K562 (cell line): ENCODE results near the gene KLK13. TPM values are rescaled to one million over a fixed set of nuclear protein-coding genes. Genes with fewer than 3 reads are reported as not detected.

Source experiments
- HMGN3 ChIP-seq: IDR thresholded peaks from 2 replicates; pipeline ENCODE4 v1.6.1; 2011; ENCODE audit warnings: borderline replicate concordance, low read depth, mild to moderate bottlenecking, mixed read lengths, low read length; ENCODE audit not compliant: insufficient read length; ENCODE audit errors: extremely low read depth
- KAT8 ChIP-seq: fragments of 450-650 bp; IDR thresholded peaks from 2 replicates; pipeline ENCODE4 v1.6.1; 2016; ENCODE audit warnings: low read depth, mild to moderate bottlenecking
- KLF16 ChIP-seq: IDR thresholded peaks from 2 replicates; pipeline ENCODE4 v1.6.1; 2016; ENCODE audit warnings: antibody characterized with exemption
- ZNF282 ChIP-seq: sonication (generic); formaldehyde crosslinking; IDR thresholded peaks from 2 replicates; pipeline ENCODE4 v1.8.1; 2023; ENCODE audit warnings: missing genetic modification reagents
- polyA plus RNA-seq, 8 experiments: library from polyadenylated mRNA; depleted of rRNA in 4 of 8; stranded (reverse) in 5 of 8; unstranded in 3 of 8; fragments of >200 nt; fragmentation: Nextera tagmentation in 2 of 8; fragmentation: Illumina TruSeq in 1 of 8; extraction: Ambion mirVana in 2 of 8; extraction: Trizol in 1 of 8; gene quantifications; 2 replicates each; pipeline versions ENCODE4 v1.2.1 to v1.2.3, GENCODE V29; 2011 to 2014; ENCODE audit warnings: inconsistent platforms in 1 of 8, missing spikeins in 1 of 8
- total RNA-seq, 7 experiments: library from RNA; depleted of rRNA in 6 of 7; stranded (reverse); fragments of >200 nt in 6 of 7; fragmentation: Illumina TruSeq in 2 of 7; extraction: Trizol in 2 of 7; gene quantifications; 2 replicates each; pipeline versions ENCODE4 v1.2.1 to v1.2.3, GENCODE V29; 2011 to 2021; ENCODE audit warnings: low replicate concordance in 1 of 7
- TF ChIP-seq, protein P1 (sequence below): sonication (generic); formaldehyde crosslinking; IDR thresholded peaks from 2 replicates; pipeline ENCODE4 v1.8.0; 2022; ENCODE audit warnings: mild to moderate bottlenecking, missing genetic modification reagents
- TF ChIP-seq, protein P2 (sequence below): sonication (generic); formaldehyde crosslinking; IDR thresholded peaks from 2 replicates; pipeline ENCODE4 v1.8.1; 2023; ENCODE audit warnings: missing genetic modification reagents, mild to moderate bottlenecking, borderline replicate concordance
- TF ChIP-seq, protein P3 (sequence below): fragments of 450-650 bp; formaldehyde crosslinking; IDR thresholded peaks from 2 replicates; pipeline ENCODE4 v1.4.0; 2022; ENCODE audit warnings: mild to moderate bottlenecking, moderate library complexity
- TF ChIP-seq, protein P4 (sequence below): fragments of 250-450 bp; sonication (Bioruptor Pico); IDR thresholded peaks from 2 replicates; pipeline ENCODE4 v1.5.0; 2022; ENCODE audit warnings: mild to moderate bottlenecking
- TF ChIP-seq, protein P5 (sequence below), 2 experiments: fragments of 200-800 bp in 1 of 2; sonication (Bioruptor generic) in 1 of 2; sonication (generic) in 1 of 2; formaldehyde crosslinking in 1 of 2; IDR thresholded peaks in 1 of 2; conservative IDR thresholded peaks in 1 of 2; 2 replicates each; pipeline versions ENCODE4 v1.5.0 to v1.6.1; 2016 to 2020; ENCODE audit warnings: missing compliant biosample characterization in 1 of 2, missing genetic modification characterization in 1 of 2, missing genetic modification reagents in 1 of 2

KLK13 gene
- total and polyA plus RNA-seq, 9 of the 15 experiments (the other 6 are each of a cell fraction or from before 2014, with no cell fraction given): 0.72 to 9.0 (median 2.3) TPM

DNA sequence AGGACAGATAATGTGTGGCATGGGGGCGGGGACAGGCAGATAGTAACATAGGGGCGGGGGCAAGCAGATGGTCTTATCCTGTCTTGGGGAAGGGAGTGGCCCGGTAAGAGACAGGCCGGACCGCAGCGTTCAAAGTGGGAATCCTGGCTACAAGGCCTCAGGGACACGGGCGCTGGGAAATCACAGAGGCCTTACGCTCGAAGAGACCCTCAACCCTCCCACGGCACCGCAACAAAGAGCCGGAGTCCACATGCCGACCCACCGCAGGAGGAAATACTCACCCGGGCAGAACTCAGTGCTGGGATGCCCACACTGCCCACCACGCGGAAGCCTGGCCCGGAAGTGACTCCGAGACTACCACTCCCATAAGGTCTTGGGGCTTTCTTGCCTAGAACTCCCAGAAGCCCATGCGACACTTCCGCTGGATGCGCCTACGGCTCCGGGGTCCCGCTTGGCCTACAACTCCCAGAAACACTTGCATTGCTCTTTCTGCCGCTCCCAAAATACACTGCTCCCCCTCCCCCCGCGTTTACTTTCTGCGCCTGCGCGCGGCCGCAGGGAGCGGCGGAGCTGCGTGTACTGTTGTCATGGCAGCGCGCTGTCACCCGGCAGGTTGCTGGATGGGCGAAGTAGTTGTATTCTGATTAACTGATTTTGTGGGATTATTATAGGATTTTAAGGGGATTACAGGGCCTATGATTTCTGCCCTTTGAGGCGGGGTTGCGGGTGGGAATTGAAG is 43.3 kb upstream of the KLK13 start, which contains the start of gene CTU1 (continued):
- TF ChIP-seq, protein P1, sequence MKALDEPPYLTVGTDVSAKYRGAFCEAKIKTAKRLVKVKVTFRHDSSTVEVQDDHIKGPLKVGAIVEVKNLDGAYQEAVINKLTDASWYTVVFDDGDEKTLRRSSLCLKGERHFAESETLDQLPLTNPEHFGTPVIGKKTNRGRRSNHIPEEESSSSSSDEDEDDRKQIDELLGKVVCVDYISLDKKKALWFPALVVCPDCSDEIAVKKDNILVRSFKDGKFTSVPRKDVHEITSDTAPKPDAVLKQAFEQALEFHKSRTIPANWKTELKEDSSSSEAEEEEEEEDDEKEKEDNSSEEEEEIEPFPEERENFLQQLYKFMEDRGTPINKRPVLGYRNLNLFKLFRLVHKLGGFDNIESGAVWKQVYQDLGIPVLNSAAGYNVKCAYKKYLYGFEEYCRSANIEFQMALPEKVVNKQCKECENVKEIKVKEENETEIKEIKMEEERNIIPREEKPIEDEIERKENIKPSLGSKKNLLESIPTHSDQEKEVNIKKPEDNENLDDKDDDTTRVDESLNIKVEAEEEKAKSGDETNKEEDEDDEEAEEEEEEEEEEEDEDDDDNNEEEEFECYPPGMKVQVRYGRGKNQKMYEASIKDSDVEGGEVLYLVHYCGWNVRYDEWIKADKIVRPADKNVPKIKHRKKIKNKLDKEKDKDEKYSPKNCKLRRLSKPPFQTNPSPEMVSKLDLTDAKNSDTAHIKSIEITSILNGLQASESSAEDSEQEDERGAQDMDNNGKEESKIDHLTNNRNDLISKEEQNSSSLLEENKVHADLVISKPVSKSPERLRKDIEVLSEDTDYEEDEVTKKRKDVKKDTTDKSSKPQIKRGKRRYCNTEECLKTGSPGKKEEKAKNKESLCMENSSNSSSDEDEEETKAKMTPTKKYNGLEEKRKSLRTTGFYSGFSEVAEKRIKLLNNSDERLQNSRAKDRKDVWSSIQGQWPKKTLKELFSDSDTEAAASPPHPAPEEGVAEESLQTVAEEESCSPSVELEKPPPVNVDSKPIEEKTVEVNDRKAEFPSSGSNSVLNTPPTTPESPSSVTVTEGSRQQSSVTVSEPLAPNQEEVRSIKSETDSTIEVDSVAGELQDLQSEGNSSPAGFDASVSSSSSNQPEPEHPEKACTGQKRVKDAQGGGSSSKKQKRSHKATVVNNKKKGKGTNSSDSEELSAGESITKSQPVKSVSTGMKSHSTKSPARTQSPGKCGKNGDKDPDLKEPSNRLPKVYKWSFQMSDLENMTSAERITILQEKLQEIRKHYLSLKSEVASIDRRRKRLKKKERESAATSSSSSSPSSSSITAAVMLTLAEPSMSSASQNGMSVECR: peak; percentile 92
- TF ChIP-seq, protein P2, sequence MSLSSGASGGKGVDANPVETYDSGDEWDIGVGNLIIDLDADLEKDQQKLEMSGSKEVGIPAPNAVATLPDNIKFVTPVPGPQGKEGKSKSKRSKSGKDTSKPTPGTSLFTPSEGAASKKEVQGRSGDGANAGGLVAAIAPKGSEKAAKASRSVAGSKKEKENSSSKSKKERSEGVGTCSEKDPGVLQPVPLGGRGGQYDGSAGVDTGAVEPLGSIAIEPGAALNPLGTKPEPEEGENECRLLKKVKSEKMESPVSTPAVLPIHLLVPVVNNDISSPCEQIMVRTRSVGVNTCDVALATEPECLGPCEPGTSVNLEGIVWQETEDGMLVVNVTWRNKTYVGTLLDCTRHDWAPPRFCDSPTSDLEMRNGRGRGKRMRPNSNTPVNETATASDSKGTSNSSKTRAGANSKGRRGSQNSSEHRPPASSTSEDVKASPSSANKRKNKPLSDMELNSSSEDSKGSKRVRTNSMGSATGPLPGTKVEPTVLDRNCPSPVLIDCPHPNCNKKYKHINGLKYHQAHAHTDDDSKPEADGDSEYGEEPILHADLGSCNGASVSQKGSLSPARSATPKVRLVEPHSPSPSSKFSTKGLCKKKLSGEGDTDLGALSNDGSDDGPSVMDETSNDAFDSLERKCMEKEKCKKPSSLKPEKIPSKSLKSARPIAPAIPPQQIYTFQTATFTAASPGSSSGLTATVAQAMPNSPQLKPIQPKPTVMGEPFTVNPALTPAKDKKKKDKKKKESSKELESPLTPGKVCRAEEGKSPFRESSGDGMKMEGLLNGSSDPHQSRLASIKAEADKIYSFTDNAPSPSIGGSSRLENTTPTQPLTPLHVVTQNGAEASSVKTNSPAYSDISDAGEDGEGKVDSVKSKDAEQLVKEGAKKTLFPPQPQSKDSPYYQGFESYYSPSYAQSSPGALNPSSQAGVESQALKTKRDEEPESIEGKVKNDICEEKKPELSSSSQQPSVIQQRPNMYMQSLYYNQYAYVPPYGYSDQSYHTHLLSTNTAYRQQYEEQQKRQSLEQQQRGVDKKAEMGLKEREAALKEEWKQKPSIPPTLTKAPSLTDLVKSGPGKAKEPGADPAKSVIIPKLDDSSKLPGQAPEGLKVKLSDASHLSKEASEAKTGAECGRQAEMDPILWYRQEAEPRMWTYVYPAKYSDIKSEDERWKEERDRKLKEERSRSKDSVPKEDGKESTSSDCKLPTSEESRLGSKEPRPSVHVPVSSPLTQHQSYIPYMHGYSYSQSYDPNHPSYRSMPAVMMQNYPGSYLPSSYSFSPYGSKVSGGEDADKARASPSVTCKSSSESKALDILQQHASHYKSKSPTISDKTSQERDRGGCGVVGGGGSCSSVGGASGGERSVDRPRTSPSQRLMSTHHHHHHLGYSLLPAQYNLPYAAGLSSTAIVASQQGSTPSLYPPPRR (CRISPR knock-in tag): no peak
- no peak for TF ChIP-seq KAT8
- TF ChIP-seq HMGN3: peak; percentile 59
- TF ChIP-seq, protein P3, sequence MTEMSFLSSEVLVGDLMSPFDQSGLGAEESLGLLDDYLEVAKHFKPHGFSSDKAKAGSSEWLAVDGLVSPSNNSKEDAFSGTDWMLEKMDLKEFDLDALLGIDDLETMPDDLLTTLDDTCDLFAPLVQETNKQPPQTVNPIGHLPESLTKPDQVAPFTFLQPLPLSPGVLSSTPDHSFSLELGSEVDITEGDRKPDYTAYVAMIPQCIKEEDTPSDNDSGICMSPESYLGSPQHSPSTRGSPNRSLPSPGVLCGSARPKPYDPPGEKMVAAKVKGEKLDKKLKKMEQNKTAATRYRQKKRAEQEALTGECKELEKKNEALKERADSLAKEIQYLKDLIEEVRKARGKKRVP: no peak
- TF ChIP-seq KLF16: no peak
- no peak for TF ChIP-seq ZNF282
- TF ChIP-seq, protein P4, sequence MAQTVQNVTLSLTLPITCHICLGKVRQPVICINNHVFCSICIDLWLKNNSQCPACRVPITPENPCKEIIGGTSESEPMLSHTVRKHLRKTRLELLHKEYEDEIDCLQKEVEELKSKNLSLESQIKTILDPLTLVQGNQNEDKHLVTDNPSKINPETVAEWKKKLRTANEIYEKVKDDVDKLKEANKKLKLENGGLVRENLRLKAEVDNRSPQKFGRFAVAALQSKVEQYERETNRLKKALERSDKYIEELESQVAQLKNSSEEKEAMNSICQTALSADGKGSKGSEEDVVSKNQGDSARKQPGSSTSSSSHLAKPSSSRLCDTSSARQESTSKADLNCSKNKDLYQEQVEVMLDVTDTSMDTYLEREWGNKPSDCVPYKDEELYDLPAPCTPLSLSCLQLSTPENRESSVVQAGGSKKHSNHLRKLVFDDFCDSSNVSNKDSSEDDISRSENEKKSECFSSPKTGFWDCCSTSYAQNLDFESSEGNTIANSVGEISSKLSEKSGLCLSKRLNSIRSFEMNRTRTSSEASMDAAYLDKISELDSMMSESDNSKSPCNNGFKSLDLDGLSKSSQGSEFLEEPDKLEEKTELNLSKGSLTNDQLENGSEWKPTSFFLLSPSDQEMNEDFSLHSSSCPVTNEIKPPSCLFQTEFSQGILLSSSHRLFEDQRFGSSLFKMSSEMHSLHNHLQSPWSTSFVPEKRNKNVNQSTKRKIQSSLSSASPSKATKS (CRISPR knock-in tag): no peak
- TF ChIP-seq, protein P5, sequence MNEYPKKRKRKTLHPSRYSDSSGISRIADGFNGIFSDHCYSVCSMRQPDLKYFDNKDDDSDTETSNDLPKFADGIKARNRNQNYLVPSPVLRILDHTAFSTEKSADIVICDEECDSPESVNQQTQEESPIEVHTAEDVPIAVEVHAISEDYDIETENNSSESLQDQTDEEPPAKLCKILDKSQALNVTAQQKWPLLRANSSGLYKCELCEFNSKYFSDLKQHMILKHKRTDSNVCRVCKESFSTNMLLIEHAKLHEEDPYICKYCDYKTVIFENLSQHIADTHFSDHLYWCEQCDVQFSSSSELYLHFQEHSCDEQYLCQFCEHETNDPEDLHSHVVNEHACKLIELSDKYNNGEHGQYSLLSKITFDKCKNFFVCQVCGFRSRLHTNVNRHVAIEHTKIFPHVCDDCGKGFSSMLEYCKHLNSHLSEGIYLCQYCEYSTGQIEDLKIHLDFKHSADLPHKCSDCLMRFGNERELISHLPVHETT (CRISPR knock-in tag; conservative IDR thresholded peaks at IDR 0.05 in 1 of 2, IDR thresholded peaks at IDR 0.05 in 1 of 2): peak in 1 of 2 experiments; percentile 82; a peak in 2 of 4 replicates
